Fibroblast of lung (primary cell): ENCODE data around the gene PRKACG.

ENCODE experiments used
- EZH2 ChIP-seq: IDR thresholded peaks from 2 replicates; pipeline ENCODE4 v1.5.1; 2012; ENCODE audit warnings: low read length, control low read depth, mild to moderate bottlenecking; ENCODE audit errors: missing control alignments
- TF ChIP-seq, protein P1 (sequence below), 2 donors: IDR thresholded peaks in 1 of 2; conservative IDR thresholded peaks in 1 of 2; 1 replicate in 1 of 2; 2 replicates in 1 of 2; pipeline ENCODE4 v1.5.1; 2011 to 2012; ENCODE audit warnings: low read length in 2 of 2, control low read depth in 1 of 2, inconsistent platforms in 1 of 2, low read depth in 1 of 2, mild to moderate bottlenecking in 1 of 2

DNA sequence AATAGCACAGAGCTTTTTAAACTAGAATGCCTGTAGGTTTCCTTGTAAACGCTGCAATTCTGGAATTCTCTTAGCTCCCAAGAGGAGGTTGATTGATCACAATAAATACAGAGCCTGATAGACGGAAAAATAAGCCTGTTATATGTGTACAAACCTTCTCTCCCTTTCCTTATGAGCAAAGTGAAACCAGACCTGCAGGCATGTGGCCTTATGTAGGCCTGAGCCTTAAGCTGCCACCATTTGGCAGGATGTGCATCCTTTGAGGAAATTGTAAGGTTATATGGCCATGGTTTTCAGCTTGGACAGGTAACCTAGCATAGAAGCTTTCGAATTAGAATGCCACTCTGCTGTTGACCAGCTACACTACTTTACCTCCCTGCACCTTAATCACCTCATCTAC, 49.1 kb downstream of the PRKACG start:
- TF ChIP-seq EZH2 = no peak
- TF ChIP-seq, protein P1, sequence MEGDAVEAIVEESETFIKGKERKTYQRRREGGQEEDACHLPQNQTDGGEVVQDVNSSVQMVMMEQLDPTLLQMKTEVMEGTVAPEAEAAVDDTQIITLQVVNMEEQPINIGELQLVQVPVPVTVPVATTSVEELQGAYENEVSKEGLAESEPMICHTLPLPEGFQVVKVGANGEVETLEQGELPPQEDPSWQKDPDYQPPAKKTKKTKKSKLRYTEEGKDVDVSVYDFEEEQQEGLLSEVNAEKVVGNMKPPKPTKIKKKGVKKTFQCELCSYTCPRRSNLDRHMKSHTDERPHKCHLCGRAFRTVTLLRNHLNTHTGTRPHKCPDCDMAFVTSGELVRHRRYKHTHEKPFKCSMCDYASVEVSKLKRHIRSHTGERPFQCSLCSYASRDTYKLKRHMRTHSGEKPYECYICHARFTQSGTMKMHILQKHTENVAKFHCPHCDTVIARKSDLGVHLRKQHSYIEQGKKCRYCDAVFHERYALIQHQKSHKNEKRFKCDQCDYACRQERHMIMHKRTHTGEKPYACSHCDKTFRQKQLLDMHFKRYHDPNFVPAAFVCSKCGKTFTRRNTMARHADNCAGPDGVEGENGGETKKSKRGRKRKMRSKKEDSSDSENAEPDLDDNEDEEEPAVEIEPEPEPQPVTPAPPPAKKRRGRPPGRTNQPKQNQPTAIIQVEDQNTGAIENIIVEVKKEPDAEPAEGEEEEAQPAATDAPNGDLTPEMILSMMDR (conservative IDR thresholded peaks at IDR 0.05 in 1 of 2, IDR thresholded peaks at IDR 0.05 in 1 of 2; ENCODE audit: low read depth in 1 of 2, low read length in 2 of 2) = no peak
